HG02885 (cell line): ENCODE measurements around the gene GPC5.

Experiments used
- ATAC-seq: cut with Tn5 transposase; IDR thresholded peaks from one replicate; pipeline ENCODE4 v1.9.1; 2021; ENCODE audit warnings: mild to moderate bottlenecking; ENCODE audit not compliant: unreplicated experiment, poor library complexity

Gene GPC5

GRCh38 chr13:91579320-91579719, 180.9 kb downstream of the GPC5 start:
- ATAC-seq = no peak

DNA sequence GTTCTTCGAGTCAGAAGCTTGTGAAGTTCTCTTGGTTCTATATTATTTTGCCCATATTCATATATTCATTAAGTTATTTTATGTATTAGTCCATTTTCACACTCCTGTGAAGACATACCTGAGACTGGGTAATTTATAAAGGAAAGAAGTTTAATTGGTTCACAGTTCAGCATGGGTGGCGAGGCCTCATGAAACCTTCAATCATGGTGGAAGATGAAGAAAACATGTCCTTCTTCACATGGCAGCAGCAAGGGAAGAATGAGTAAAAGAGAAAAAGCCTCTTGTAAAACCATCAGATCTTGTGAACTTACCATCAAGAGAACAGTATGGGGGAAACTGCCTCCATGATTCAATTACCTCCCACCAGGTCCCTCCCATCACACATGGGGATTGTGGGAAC, 182.3 kb downstream of the GPC5 start:
- no peak for ATAC-seq

DNA sequence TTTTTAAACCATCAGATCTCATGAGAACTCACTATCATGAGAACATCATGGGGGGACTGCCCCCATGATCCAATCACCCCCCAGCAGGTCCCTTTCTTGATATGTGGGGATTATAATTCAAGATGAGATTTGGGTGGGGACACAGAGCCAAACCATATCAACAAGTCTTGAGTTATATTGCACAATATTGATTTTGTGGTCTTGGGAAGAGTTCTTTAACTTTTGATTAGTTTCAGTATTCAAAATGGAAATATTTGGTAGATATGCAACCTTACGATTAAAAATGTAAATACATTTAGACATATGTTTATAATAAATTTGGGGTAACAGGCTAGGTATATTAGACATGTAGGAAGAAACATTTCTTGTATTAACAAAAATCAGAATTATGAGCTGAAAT, 188.2 kb downstream of the GPC5 start:
- no peak for ATAC-seq

DNA sequence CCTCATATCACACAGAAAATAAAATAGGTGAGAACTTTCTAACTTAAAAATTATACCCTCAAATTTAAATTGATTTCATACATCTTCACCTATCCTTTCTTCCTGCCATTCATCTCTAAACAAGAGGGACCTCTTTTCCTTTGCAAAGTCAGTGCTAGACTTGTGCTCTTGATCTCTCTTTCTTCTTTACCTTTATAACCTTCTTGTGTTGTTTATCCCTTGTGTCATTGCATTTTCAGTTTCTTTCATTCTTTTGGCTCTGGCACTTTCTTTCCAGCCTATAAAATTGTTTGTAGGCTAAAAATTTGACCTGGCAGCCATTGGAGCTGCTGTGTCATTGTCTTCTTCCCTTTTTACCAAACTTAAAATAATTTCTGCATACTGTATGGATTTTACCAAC, 190.1 kb downstream of the GPC5 start:
- ATAC-seq = no peak

- no peak for ATAC-seq
Observed at GRCh38 chr13:91592056-91593014, 193.9 kb downstream of the GPC5 start.

DNA sequence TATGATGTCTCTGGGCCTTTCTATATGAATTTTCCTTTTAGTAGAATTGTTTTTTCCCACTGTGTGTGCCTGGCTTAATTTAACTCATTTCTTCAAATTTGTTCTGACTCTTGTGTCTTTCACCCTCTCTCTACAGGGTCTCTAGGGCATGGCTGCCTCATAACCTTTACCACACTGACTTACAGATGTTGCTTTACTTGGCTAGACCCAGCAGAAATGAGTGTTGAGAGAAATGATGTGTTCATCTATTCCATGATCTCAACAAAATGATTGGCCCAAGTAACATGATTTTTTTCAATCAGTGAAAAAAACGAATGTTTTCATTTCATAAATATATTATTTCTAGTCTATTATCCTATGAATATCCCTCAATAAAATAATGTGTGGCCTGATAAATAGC, 195.0 kb downstream of the GPC5 start:
- ATAC-seq = no peak

DNA sequence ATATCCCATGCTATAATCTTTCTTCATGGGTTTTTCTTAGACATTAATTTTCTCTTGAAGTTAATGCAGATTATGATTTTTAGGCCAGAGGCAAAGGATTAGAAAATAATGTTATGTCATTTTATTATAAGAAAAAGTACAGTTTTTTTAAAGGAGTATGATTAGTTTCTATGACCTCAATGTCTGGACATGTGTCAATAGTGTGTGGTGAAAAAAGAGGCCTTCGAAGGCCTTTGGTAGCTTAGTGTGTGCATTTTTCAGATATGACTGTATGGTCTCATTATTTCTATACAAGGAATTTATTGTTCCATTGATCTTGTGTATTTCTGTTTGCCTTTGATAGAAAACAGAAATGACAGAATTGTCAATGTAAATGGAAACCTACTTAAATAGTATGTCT, 195.6 kb downstream of the GPC5 start:
- ATAC-seq = no peak

DNA sequence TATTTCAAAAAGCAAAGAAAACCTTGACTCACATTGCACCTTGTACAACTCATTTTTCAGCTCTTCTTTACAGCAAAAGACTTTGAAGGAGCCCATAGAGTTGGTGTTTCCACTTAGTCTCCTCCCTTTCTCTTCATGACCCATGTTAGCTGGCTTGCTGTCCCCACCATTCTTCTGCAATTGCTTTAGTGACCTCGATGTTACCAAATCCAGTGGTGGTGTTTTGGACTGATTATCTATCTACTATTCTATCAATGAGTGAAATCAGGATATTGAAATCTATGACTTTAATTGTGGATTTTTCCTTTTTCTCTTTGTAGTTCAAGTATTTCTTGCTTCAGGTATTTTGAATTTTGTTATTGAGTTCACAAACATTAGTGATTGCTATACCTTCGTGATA, 197.3 kb downstream of the GPC5 start:
- ATAC-seq = no peak

DNA sequence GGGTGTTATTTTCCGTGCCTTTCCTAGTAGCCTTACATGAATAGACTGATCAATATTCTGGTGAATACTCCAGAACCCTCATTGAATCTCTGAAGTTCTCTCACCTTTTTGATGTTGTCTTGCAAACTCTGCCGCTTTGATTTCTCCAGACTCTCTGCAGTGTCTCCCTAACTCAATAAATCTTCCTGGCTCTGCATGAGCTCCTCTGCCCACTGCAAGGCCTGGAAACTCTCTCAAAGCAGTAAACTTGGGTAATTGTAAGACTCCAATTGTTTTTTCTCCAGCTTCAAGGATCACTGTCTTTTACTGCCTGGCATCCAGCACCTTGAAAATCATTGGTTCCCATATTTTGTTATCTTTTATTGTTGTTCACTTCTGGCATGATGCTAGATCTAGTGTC, 198.4 kb downstream of the GPC5 start:
- ATAC-seq = no peak

- ATAC-seq = no peak
Observed at GRCh38 chr13:91598655-91599054, 200.2 kb downstream of the GPC5 start.

DNA sequence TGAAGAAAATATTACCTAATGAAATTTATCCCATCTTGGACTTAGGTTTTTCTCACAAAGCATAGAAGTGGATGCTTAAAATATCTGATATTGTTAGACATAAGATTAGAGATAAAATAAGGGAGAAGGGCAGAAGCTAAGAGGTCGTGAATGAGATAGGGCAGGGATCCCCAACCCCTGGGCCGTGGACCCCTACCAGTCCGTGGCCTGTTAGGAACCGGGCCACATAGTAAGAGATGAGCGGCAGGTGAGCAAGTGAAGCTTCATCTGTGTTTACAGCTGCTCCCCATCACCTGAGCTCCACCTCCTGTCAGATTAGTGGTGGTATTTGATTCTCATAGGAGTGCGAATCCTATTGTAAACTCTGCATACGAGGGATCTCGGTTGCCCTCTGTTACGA, 202.9 kb downstream of the GPC5 start:
- ATAC-seq = no peak

GRCh38 chr13:91601807-91602206, 203.4 kb downstream of the GPC5 start:
- ATAC-seq = no peak

GRCh38 chr13:91609353-91609752, 210.9 kb downstream of the GPC5 start:
- no peak for ATAC-seq

DNA sequence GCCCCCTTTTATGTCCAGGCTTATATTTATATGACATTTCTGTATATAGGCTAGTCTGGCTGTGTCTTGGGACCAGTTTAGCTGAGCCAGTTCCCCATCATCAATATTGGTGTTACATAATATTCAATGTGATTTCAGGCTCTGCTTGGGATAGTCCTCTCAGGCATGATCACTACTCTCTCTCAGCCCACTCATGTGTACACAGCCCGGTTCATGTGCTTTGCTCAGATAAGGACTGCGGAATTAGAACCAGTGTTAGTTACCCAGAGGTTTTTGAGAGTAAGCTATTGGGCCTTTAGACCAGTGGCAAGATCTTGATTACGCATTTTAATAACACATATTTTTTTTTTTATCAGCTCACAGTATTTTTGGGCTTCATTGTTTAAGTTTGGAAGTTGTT, 219.9 kb downstream of the GPC5 start:
- ATAC-seq = no peak

- ATAC-seq = no peak
Observed at GRCh38 chr13:91620670-91621141, 222.3 kb downstream of the GPC5 start.

DNA sequence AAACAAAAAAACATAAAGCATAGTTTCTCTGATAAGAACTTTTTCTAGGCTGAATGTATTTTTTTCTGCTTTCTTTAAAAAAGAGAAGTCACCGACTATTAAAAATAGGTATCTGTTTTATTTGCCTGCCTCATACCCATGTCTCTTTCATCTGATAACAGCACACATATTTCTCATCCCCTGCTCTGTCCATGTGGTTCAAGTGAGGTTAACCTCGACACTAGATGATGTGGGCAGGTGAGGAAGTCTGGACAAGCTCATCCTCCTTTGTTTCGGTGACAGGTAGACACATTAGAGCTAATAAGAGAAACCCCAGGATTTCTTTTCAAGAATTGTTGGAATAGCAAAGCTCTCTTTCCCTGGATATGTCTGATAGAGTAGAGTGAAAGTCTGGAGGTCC, 222.7 kb downstream of the GPC5 start:
- ATAC-seq = no peak

DNA sequence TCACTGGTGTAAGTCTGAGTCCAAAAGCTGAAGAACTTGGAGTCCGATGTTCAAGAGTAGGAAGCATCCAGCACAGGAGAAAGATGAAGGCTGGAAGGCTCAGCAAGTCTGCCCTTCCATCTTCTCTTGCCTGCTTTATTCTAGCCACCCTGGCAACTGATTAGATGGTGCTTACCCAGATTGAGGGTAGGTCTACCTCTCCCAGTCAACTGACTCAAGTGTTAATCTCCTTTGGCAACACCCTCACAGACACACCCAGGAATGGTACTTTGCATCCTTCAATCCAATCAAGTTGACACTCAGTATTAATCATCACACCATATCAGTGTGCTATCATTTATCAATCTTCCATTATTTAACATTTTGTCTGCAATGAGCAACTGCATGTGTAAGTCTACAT, 223.5 kb downstream of the GPC5 start:
- ATAC-seq = no peak

DNA sequence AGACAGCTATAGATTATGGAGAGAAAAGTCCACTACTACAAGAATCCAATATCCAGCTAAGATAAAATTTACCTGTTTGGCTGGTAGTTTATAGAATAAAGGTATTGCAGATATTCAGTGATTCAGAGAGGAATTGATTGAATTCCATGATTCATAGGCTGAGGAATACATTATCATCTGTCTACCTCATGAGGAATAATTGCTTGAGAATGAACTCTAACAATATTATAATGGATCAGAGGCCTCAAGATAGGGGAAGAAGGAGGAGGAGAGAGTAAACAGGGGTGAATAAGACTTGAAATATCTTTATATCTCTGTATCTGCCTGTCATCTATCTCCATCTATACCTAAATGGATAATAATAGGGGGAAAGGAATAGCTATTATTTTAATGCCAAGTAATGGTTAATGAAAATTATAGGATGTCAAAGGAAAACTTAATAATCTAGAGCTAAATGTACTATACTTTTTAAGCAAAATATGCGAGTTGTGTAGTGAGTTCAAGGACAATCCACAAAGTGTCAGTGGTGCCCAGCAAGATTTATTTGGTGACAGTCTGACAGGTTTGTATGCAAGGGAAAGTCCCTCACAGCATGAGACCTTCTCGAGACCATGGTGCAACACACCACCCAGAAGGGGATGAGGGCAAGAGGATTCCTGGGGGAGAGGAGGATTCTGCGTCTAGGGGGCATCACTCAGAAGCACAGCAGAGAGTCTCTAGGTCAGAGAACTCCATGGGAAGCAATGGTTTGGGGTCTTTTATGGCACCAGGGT, 224.5 kb downstream of the GPC5 start:
- no peak for ATAC-seq

DNA sequence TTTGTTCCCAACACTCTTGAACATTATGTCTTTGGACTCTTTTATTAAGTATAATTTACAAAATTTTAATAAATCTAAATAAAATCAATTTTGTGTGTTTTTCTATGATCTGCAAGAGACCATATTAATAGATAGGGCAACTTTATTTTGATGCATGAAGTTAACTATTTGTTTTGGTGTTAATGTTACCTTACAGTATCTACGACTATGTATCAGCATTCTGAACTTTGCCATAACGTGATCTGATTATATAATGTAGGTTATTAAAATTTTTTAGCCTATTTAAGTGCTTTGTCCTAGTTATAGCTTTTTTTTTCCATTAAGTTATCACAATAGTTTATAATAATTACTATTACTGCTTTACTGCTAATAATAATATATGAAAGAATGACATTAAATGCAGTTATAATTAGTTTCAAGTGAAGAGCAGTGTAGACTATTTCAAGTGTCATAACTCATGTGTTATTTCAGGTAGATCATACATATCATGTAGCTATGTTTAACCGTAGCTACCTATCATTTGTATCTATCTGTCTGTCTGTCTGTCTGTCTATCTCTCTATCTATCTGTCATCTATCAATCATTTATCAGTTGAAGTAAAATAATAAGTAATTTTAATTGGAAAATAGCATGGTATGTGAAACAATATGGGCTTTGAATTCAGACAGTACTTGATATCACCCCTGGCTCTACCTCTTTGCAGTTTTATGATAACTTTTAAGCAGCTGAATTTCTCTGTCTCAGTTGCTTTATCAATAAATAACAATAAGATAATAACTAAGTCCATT, 229.7 kb downstream of the GPC5 start:
- ATAC-seq = no peak

DNA sequence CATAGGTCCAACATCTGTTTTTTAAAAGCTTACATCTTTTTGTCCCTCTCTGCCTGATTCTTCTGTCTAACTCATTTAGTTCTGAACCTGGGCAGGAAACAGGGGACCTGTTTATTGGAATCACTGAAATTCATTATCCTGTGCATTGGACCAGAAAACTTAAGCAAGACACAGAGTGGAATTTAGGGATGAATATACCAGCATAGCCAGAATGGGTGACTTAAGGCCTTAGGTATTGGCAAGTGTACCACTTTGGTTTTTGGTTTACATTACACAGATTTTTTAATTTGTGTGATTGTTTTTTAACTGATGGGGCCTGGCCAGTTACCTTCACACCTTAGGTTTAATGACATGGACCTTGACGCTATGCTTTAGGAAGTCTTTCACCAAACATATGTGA, 232.5 kb downstream of the GPC5 start:
- no peak for ATAC-seq

DNA sequence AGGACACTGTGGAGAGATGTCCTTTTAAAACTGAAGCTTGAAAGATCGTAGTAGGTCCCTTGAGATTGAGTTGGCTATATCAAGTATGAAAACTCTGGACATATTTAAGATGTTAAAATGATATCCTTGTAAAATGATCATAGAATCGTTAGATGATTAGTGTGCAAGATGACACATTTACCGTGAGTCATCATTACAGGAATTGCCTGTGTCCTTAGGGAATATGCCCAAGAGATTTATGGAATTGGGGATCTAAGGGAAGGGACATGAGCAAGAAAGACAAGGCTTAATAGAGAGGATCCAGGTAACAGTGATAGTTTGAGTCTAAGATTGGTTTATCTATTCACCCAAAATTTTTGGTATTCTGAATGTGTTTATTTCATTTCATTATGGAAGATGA, 233.7 kb downstream of the GPC5 start:
- no peak for ATAC-seq
